ENCODE results near the gene KRTAP12-3.

Gene KRTAP12-3

GRCh38 chr21:44666401-44667320 is 8.9 kb downstream of the KRTAP12-3 start, which contains the start of gene KRTAP12-2:
Gene KRTAP12-2, minus strand, starts transcription at chr21:44666927. Its CDS starts 41 bp downstream, at chr21:44666886.
- no peak within 1 kb of the TSS for H3K4me3 ChIP-seq (replicated peaks in 1 of 2; ENCODE audit: low read depth in 2 of 2, low read length in 2 of 2)
- DNase-seq (ENCODE audit: low read depth in 2 of 2), result no peak
- no peak for TF ChIP-seq CTCF (IDR thresholded peaks at IDR 0.05; ENCODE audit: low read depth, low read length)

- no peak for TF ChIP-seq CTCF (IDR thresholded peaks at IDR 0.05; ENCODE audit: low read depth, low read length)
- no peak for DNase-seq (ENCODE audit: low read depth in 2 of 2)
- H3K4me3 ChIP-seq (replicated peaks in 1 of 2; ENCODE audit: low read depth in 2 of 2, low read length in 2 of 2), result no peak overlapping the region
Observed at GRCh38 chr21:44667612-44668011, 9.9 kb downstream of the KRTAP12-3 start.

GRCh38 chr21:44670642-44671432 is 13.1 kb downstream of the KRTAP12-3 start:
- TF ChIP-seq CTCF (IDR thresholded peaks at IDR 0.05; ENCODE audit: low read depth, low read length), result no peak
- no peak overlapping the region for H3K4me3 ChIP-seq (replicated peaks in 1 of 2; ENCODE audit: low read depth in 2 of 2, low read length in 2 of 2)
- no peak for DNase-seq (ENCODE audit: low read depth in 2 of 2)

GRCh38 chr21:44671911-44672310 is 14.2 kb downstream of the KRTAP12-3 start:
- no peak for TF ChIP-seq CTCF (IDR thresholded peaks at IDR 0.05; ENCODE audit: low read depth, low read length)
- DNase-seq (ENCODE audit: low read depth in 2 of 2), result no peak
- H3K4me3 ChIP-seq (replicated peaks in 1 of 2; ENCODE audit: low read depth in 2 of 2, low read length in 2 of 2), result no peak overlapping the region

- no peak for TF ChIP-seq CTCF (IDR thresholded peaks at IDR 0.05; ENCODE audit: low read depth, low read length)
- no peak overlapping the region for H3K4me3 ChIP-seq (replicated peaks in 1 of 2; ENCODE audit: low read depth in 2 of 2, low read length in 2 of 2)
- DNase-seq (ENCODE audit: low read depth in 2 of 2), result no peak
Observed at GRCh38 chr21:44677881-44678280, 20.1 kb downstream of the KRTAP12-3 start.

GRCh38 chr21:44681152-44681551 is 23.4 kb downstream of the KRTAP12-3 start:
- no peak overlapping the region for H3K4me3 ChIP-seq (replicated peaks in 1 of 2; ENCODE audit: low read depth in 2 of 2, low read length in 2 of 2)
- no peak for TF ChIP-seq CTCF (IDR thresholded peaks at IDR 0.05; ENCODE audit: low read depth, low read length)
- DNase-seq (ENCODE audit: low read depth in 2 of 2), result no peak
